HepG2 (cell line): ENCODE data around the gene CACNA1G. TPM values are rescaled to one million over a fixed set of nuclear protein-coding genes. Genes with fewer than 3 reads are reported as not detected.

Experiments used
- CBX5 ChIP-seq: sonication (generic); formaldehyde crosslinking; IDR thresholded peaks from 2 replicates; pipeline ENCODE4 v1.4.0; 2020; ENCODE audit warnings: missing genetic modification reagents, borderline replicate concordance
- CHD2 ChIP-seq: IDR thresholded peaks from 2 replicates; pipeline ENCODE4 v1.6.1; 2011; ENCODE audit warnings: low read depth, low read length, improper control_type of control experiment
- CREB1 ChIP-seq, 2 experiments: fragments of 450-650 bp in 1 of 2; IDR thresholded peaks; 2 replicates each; pipeline ENCODE4 v1.6.1; 2016 to 2017; ENCODE audit warnings: control low read depth in 1 of 2, mild to moderate bottlenecking in 1 of 2, missing compliant biosample characterization in 1 of 2, missing genetic modification characterization in 1 of 2
- EP300 ChIP-seq, 3 experiments: sonication (generic) in 1 of 3; formaldehyde crosslinking in 1 of 3; IDR thresholded peaks; 2 replicates each; pipeline versions ENCODE4 v1.5.1 to v1.6.1; 2011 to 2020; ENCODE audit warnings: low read depth in 2 of 3, low read length in 2 of 3, borderline replicate concordance in 1 of 3, improper control_type of control experiment in 1 of 3, mild to moderate bottlenecking in 1 of 3, missing genetic modification reagents in 1 of 3, moderate library complexity in 1 of 3
- IRF2 ChIP-seq: IDR thresholded peaks from 2 replicates; pipeline ENCODE4 v1.6.1; 2018; ENCODE audit warnings: missing genetic modification reagents, missing compliant biosample characterization
- KLF15 ChIP-seq: sonication (generic); formaldehyde crosslinking; IDR thresholded peaks from 2 replicates; pipeline ENCODE4 v1.8.1; 2023; ENCODE audit warnings: borderline replicate concordance, mild to moderate bottlenecking, inconsistent platforms, missing genetic modification reagents, mixed read lengths
- RAD21 ChIP-seq: fragments of 450-650 bp; formaldehyde crosslinking; IDR thresholded peaks from 2 replicates; pipeline ENCODE4 v1.5.0; 2020; ENCODE audit warnings: mild to moderate bottlenecking
- STAT5B ChIP-seq: sonication (generic); formaldehyde crosslinking; IDR thresholded peaks from 2 replicates; pipeline ENCODE4 v1.4.0; 2020; ENCODE audit warnings: missing genetic modification reagents
- ZNF224 ChIP-seq: sonication (generic); formaldehyde crosslinking; IDR thresholded peaks from 2 replicates; pipeline ENCODE4 v1.5.0; 2020; ENCODE audit warnings: mild to moderate bottlenecking, missing genetic modification reagents
- ZNF253 ChIP-seq: sonication (generic); formaldehyde crosslinking; IDR thresholded peaks from 2 replicates; pipeline ENCODE4 v1.8.0; 2022; ENCODE audit warnings: mild to moderate bottlenecking, missing genetic modification reagents, borderline replicate concordance
- ZNF549 ChIP-seq: sonication (generic); formaldehyde crosslinking; IDR thresholded peaks from 2 replicates; pipeline ENCODE4 v1.5.0; 2020; ENCODE audit warnings: missing genetic modification reagents
- ZNF562 ChIP-seq: sonication (generic); formaldehyde crosslinking; IDR thresholded peaks from 2 replicates; pipeline ENCODE4 v1.8.0; 2022; ENCODE audit warnings: missing genetic modification reagents, borderline replicate concordance
- ZNF629 ChIP-seq: sonication (generic); formaldehyde crosslinking; conservative IDR thresholded peaks from 2 replicates; pipeline ENCODE4 v1.5.0; 2020; ENCODE audit warnings: missing genetic modification reagents
- polyA plus RNA-seq, 8 experiments: library from polyadenylated mRNA; depleted of rRNA in 3 of 8; stranded (reverse) in 7 of 8; unstranded in 1 of 8; fragments of >200 nt; fragmentation: Illumina TruSeq in 4 of 8; extraction: Trizol in 4 of 8; gene quantifications; 2 replicates each; pipeline versions ENCODE4 v1.2.1 to v1.2.3, GENCODE V29; 2011 to 2016; ENCODE audit warnings: low read depth in 4 of 8, missing spikeins in 1 of 8, mixed read lengths in 1 of 8; ENCODE audit not compliant: insufficient read depth in 1 of 8
- total RNA-seq, 5 experiments: library from RNA; depleted of rRNA; stranded (reverse); fragments of >200 nt; fragmentation: Illumina TruSeq; extraction: Trizol; gene quantifications; 2 replicates each; pipeline ENCODE4 v1.2.3, GENCODE V29; 2016; ENCODE audit warnings: low read depth in 1 of 5
- TF ChIP-seq, protein P1 (sequence below): sonication (generic); formaldehyde crosslinking; IDR thresholded peaks from 2 replicates; pipeline ENCODE4 v1.4.0; 2020; ENCODE audit warnings: mild to moderate bottlenecking, missing genetic modification reagents, borderline replicate concordance
- TF ChIP-seq, protein P2 (sequence below): sonication (generic); formaldehyde crosslinking; IDR thresholded peaks from 2 replicates; pipeline ENCODE4 v1.4.0; 2020; ENCODE audit warnings: mild to moderate bottlenecking, missing genetic modification reagents
- TF ChIP-seq, protein P3 (sequence below): IDR thresholded peaks from 2 replicates; pipeline ENCODE4 v1.6.1; 2012; ENCODE audit warnings: inconsistent platforms
- TF ChIP-seq, protein P4 (sequence below): sonication (generic); formaldehyde crosslinking; IDR thresholded peaks from 2 replicates; pipeline ENCODE4; 2020; ENCODE audit warnings: missing genetic modification reagents, mild to moderate bottlenecking, borderline replicate concordance

CACNA1G gene
- total and polyA plus RNA-seq, 2 of the 13 experiments (the other 11 are each of a cell fraction or from before 2014, with no cell fraction given): 0.02 TPM; not detected in 1

DNA sequence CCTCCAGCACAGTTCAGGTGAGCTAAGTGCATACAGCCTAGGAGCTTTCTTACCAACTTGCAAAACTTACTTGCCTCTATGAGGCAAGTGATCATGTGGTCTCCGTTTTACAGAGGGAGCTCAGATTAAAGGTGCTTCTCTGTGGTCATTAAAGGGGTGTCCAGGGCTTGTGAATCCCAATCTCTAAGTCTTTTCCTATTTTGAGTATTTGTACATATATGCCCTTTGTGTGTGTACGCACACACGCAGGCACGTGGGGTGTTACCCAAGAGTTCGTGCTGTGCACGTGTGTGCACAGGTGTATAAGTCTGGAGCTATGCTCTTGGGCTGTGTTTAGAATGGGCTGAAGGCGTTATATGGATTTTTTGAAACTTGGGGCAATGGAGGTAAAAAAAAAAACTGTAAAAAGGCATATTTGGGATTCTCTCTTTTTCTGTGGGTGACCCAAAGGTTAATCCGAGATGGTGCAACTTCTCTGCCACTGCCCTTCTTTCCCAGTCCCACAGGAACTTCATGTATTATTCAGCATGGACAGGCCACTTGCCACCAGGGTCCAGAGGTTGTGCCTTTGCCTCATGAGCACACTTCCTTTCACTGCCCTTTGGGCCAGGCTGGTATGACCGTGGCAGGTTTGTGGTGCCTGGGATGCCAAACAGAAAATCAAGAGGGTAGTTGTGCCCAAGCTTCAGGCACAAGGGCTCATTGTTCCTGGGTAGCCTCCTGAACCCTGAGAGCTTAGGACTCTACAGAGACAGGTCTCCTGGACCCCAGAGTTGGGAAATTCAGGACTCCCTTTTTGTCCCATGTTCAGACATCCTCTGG lies 75.7 kb downstream of the CACNA1G start (continued):
- TF ChIP-seq CREB1 (IDR thresholded peaks at IDR 0.05): no peak
- peak; percentile 51; the same call in 1 of the 2 replicates for TF ChIP-seq CREB1 (CRISPR knock-in tag; IDR thresholded peaks at IDR 0.05)
- TF ChIP-seq EP300 (IDR thresholded peaks at IDR 0.05; ENCODE audit: low read depth in 2 of 2, low read length in 2 of 2): peak in 1 of 2 experiments; percentile 34; a peak in 2 of 4 replicates
- TF ChIP-seq EP300 (CRISPR knock-in tag; IDR thresholded peaks at IDR 0.05; ENCODE audit: borderline replicate concordance): peak; percentile 50; the same call in 1 of the 2 replicates
- TF ChIP-seq ZNF253 (CRISPR knock-in tag): no peak
- TF ChIP-seq, protein P1, sequence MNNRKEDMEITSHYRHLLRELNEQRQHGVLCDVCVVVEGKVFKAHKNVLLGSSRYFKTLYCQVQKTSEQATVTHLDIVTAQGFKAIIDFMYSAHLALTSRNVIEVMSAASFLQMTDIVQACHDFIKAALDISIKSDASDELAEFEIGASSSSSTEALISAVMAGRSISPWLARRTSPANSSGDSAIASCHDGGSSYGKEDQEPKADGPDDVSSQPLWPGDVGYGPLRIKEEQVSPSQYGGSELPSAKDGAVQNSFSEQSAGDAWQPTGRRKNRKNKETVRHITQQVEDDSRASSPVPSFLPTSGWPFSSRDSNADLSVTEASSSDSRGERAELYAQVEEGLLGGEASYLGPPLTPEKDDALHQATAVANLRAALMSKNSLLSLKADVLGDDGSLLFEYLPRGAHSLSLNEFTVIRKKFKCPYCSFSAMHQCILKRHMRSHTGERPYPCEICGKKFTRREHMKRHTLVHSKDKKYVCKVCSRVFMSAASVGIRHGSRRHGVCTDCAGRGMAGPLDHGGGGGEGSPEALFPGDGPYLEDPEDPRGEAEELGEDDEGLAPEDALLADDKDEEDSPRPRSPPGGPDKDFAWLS (CRISPR knock-in tag): no peak
- TF ChIP-seq ZNF629 (CRISPR knock-in tag): 0 out of 2 replicates have a peak, but pooled peaks have one; percentile 26
- no peak for TF ChIP-seq KLF15 (CRISPR knock-in tag)
- no peak for TF ChIP-seq RAD21 (CRISPR knock-in tag)
- no peak for TF ChIP-seq STAT5B (CRISPR knock-in tag)
- no peak for TF ChIP-seq ZNF549 (CRISPR knock-in tag)
- TF ChIP-seq CHD2: no peak
- peak; percentile 54; the same call in 1 of the 2 replicates for TF ChIP-seq IRF2 (CRISPR knock-in tag)
- 0 out of 2 replicates have a peak, but pooled peaks have one; percentile 17 for TF ChIP-seq CBX5
- TF ChIP-seq ZNF224 (CRISPR knock-in tag): no peak
- TF ChIP-seq, protein P2, sequence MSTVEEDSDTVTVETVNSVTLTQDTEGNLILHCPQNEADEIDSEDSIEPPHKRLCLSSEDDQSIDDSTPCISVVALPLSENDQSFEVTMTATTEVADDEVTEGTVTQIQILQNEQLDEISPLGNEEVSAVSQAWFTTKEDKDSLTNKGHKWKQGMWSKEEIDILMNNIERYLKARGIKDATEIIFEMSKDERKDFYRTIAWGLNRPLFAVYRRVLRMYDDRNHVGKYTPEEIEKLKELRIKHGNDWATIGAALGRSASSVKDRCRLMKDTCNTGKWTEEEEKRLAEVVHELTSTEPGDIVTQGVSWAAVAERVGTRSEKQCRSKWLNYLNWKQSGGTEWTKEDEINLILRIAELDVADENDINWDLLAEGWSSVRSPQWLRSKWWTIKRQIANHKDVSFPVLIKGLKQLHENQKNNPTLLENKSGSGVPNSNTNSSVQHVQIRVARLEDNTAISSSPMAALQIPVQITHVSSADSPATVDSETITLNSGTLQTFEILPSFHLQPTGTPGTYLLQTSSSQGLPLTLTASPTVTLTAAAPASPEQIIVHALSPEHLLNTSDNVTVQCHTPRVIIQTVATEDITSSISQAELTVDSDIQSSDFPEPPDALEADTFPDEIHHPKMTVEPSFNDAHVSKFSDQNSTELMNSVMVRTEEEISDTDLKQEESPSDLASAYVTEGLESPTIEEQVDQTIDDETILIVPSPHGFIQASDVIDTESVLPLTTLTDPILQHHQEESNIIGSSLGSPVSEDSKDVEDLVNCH (CRISPR knock-in tag): no peak
- TF ChIP-seq, protein P3, sequence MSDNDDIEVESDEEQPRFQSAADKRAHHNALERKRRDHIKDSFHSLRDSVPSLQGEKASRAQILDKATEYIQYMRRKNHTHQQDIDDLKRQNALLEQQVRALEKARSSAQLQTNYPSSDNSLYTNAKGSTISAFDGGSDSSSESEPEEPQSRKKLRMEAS: peak; percentile 82
- TF ChIP-seq, protein P4, sequence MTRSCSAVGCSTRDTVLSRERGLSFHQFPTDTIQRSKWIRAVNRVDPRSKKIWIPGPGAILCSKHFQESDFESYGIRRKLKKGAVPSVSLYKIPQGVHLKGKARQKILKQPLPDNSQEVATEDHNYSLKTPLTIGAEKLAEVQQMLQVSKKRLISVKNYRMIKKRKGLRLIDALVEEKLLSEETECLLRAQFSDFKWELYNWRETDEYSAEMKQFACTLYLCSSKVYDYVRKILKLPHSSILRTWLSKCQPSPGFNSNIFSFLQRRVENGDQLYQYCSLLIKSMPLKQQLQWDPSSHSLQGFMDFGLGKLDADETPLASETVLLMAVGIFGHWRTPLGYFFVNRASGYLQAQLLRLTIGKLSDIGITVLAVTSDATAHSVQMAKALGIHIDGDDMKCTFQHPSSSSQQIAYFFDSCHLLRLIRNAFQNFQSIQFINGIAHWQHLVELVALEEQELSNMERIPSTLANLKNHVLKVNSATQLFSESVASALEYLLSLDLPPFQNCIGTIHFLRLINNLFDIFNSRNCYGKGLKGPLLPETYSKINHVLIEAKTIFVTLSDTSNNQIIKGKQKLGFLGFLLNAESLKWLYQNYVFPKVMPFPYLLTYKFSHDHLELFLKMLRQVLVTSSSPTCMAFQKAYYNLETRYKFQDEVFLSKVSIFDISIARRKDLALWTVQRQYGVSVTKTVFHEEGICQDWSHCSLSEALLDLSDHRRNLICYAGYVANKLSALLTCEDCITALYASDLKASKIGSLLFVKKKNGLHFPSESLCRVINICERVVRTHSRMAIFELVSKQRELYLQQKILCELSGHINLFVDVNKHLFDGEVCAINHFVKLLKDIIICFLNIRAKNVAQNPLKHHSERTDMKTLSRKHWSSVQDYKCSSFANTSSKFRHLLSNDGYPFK (CRISPR knock-in tag): no peak
- TF ChIP-seq ZNF562 (CRISPR knock-in tag): no peak
